DMS114 treated with DMSO at 0.1 percent for 48 hours (cell line): ENCODE data around the gene IRF4.

Source experiments
- DNase-seq: peaks from one replicate; lab custom pipeline; 2025; ENCODE audit not compliant: unreplicated experiment; lab: John Stamatoyannopoulos, UW

Gene IRF4

DNA sequence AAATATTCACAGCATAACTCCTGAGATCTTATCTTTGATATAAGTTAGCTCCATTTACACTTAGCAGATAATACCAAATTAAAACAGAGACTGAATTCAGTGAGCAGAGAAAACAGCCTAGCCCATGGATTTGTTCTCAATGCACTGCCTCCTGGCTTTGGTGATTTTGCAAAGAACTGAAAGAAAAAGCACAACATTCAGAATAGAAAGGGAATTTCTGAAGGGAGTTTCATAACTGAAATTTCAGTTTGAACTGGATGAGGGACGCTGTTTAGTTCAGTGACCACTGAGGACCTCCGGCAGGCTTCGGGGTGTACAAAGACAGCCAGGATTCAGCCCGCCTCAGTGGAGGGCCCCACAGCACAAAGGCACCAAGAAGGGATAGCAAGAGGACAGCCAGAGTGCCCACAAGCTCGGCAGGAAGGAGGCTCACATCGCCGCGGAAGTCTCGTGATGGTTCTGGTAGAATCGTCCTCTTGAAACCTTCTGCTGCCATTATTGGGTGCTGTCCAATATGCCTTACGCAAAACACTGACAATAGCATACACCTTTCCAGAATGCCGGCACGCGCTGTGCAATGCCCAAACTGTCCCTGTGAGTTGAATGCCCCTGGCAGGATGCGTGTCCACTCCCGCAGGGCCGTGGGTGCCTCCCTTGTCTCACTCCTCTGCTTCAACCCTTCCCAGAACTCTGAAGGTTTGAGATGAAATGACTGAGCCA, 9.7 kb upstream of the IRF4 start:
- no peak for DNase-seq

DNA sequence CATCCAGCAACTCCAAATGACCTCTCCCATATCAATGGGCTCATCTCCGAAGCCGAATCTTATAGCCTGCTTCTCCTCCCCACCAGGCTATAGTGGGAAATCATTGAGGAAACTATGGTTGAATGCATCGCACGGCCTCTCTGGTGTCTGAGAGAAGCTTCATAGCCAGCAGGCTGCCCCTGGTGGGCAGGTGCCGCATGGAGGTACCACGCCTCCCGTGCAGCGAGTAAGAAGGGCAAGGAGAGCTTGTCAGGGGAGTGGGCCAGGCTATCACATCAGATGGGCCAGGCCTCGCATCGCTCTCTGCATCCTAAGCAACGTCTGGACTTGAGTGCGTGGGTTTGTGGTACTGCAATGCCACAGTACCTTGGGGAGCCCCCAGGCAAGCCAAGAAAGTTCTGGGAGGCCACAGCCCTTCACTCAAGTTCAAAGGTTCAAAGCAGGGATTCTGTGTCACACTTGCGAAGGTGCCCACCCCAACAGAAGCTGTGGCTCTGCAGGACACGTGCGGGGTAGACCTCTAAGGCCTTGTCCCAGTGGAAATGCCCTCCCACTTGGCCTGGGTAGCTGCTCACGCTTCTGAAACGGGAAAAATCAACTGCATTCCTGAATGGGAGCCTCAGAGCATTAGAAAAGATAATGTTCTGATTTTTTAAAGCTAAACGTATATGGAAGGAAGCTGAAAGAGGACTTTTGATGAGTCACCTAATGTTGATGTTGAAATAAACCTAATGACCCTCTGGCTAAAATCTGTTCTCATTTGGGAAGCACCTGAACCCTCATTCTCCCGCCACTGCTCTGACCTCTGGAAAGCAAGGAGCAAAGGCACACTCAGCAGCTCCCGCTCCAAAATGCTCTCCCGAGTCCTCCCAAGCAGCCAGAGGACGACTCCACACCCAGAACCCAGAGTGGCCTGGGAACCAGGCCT, 8.4 kb upstream of the IRF4 start:
- DNase-seq = no peak

DNA sequence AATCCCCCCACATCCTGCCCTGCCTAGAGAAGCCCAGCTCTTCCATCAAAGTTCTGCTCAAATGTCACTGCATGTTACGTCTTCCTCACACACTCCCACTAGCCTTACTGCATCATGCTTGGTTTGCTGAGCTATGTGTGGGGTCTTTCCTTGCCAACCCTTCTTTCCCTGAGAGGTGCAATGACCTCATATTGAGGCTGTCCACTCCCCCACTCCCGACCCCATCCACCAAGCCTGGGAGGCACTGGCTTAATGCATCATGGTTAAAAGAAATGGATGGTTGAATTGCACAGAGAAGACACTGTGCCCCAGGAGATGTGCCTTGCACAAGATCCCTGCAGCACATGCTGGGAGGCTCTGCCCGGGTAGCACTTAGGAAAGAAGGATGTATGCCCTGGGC, 7.7 kb upstream of the IRF4 start:
- no peak for DNase-seq

DNA sequence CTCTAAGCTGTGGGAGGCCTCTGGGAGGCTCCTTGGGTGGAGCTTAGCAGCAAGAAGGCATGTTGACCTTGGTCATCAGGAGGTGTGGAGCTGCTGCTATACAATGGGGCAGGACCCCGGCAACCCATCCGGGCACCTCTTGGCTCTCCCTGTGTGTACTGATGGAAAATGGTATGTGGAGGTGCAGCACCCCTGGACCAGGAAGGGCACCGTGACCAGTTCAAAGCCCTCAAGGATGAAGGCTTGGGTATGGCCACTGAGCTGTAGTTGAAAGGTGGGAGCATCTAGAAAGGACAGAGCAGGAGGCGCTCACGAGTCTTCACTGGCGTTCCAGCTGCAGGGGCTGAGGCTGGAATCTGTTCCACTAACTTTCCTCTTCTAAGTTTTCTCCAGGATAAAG, 6.7 kb upstream of the IRF4 start:
- DNase-seq = no peak

DNA sequence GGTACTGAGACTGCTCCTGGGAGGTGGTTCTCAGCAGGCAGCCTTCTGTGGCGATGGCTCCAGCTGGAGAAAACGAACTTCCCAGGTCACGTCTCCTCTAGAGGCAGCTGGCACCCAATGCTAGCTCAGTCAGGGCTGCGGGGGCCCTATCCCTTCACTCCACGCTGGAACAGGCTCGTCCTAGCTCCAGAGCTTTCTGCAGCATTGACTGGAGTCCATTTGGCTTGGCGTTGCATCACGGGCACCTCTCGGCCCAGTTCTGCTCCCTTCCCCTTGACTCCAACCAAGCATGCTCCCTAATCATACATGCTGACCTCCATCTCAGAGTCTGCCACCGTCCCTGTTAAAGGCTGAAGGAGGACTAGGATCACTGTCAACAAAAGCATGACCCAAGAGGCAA, 5.9 kb upstream of the IRF4 start:
- no peak for DNase-seq

DNA sequence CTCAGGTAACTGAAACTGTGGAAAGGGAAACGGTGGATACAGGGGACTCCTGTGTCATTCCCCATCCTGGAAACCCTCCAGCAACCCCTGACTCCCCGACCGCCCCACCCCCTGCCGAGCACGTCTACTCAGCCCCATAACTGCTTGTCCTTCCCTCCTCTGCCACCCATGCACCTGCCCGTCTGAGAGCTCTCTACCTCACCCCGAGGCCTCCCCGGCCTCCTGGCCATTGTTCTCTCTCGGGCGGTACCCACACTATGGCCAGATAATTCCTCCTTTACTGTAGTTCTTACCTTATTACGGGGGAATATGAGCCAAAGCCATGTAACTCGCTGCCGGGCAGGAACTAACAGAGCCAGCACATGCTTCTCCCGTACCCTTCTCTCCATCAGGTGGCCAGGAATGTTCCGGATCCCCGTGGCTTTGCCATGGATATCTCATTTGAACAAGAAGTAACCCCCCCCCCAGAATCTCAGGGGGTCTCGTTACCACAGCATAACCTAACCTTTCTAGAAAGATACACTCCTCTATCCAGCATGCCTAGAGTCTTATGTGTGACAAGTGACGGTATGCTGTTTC, 4.8 kb upstream of the IRF4 start:
- no peak for DNase-seq

DNA sequence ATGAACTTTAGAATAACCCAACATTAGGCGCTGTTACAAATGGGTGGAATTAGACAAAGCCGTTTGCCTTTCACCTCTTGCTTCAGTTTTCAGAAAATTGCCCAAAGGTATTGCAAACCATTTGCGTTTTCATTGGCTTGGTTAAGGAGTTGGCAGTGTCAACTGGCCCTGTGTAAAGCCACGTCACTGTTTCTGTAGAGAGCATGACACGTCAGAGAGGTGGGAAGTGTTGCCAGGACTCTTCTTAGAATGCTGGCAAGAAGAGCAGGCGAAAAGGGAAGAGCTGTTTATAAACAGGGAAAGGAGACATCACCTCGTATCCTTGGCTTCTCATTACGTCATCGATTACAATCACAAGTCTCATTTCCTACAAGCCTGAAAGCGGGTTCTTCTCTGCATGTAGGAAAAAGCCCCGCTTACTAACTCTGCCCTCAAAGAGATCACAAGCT, 4.2 kb upstream of the IRF4 start:
- DNase-seq = no peak

DNA sequence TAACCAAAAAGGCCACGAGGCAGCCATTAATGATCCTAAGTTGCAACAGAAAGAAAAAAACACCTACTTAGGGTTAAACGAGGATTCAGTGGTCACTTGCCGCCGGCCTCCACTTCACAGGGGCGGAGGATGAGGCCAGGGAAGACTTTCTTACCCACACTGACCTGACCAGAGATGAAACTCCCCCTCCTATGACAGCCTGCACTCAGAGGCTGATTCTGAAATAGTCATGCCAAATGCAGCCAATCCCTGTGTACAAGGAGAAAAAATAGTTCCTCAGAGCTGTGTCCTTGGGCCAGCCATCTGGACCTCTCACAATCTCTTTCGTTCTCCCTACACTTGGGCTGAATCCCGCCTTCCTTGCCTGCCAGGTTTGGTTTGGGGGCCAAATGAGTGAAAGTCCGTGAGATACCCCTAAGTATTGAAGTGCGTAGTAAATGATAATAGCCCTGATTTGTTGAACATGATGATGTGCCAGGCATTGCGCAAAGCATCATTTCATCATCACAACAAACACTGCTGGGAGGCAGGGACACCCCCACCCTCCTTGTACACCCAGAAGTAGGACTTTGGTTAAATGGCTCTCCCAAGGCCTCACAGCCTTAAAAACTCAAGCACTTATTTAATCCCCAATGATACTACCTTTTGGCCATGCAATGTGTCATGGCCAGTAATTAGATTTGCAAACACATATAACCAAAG, 3.2 kb upstream of the IRF4 start:
- no peak for DNase-seq

DNA sequence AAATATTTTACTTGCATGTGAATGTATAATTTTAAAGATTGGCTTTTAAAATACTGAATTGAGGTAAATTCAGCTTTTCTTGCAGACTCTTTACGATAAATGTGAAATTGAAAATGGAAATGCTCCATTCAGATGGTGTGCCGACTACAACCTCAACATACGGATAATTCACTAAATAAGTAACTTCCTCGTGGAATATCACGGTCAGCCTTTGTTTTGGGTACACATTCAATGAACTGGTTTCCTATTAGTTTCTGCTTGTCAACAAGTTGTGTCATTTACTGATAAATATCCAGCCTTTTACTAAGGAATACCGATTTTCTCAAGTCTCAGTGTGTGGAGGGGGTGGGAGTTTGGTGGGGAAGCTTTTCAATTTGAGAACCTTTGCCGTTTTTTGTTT, 2.4 kb upstream of the IRF4 start:
- DNase-seq = no peak

DNA sequence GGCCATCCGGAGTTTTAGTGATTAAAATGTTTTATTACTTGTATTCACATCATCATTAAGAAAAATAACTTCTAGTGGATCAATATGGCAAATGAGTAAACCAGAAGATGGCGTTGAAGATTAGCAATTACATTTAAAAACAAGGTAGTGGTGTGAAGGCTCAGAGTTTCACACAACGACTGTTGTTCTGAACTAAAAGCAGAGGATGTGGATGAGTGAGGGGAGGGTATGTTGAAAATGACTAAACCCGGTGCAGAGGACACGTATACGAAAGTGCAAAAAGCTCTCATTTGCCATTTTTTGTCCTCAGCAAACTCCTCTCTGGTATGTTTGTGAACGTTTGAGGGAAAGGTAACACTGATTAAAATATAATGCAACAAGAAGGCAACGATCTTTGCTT, 1.9 kb upstream of the IRF4 start:
- DNase-seq = no peak

DNA sequence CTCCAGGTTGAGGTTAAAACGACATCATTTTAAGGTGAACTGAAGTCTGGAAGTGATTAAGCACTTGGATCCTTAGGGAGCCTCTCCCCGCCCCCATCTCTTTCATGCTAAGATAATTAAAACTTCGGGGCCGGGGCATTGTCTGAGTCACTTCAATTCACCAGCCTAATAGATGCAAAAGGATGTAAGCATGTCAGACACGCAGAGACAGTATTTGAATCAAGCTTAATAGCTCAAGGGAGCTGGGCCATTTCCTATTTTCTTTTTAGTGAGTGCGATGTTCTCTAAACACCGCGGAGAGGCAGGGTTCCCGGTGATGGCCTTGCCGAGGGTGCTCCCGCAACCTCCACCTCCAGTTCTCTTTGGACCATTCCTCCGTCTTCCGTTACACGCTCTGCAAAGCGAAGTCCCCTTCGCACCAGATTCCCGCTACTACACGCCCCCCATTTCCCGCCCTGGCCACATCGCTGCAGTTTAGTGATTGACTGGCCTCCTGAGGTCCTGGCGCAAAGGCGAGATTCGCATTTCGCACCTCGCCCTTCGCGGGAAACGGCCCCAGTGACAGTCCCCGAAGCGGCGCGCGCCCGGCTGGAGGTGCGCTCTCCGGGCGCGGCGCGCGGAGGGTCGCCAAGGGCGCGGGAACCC, 516 bp upstream of the IRF4 start:
- peak; percentile 13 for DNase-seq

DNA sequence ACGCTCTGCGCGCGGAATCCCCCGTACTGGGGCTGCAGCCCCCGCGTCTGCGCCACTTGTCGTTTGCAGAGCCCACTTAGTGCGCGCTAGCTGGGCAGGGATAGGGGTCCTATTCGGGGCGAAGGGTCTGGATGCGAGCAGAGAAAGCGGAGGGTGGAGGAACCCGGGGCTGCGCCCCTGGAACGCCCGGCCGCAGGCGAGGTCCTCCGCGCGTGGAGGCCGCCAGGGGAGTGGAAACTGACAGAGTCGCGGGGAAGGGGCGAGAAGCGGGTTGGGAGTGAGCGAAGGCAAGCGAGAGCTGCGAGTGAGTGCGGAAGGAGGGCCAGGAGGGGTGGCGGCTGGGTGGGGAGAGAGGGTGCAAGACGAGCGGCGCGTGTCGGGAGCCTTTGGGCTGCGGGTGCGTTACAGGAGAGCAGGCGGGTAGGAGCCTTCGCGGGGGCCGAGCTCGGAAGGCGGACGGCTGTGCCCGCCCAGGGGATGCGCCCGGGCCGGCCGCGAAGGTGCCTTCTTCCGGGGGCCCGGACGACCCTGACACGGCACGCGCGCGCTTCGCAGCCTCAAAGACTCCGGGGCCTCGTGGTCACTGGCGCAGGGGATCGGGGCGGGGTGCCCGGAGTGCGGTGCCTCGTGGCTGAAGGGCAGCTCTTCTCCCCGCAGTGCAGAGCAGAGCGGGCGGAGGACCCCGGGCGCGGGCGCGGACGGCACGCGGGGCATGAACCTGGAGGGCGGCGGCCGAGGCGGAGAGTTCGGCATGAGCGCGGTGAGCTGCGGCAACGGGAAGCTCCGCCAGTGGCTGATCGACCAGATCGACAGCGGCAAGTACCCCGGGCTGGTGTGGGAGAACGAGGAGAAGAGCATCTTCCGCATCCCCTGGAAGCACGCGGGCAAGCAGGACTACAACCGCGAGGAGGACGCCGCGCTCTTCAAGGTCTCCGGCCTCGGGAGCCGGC, 1.2 kb downstream of the IRF4 start:
- no peak for DNase-seq

DNA sequence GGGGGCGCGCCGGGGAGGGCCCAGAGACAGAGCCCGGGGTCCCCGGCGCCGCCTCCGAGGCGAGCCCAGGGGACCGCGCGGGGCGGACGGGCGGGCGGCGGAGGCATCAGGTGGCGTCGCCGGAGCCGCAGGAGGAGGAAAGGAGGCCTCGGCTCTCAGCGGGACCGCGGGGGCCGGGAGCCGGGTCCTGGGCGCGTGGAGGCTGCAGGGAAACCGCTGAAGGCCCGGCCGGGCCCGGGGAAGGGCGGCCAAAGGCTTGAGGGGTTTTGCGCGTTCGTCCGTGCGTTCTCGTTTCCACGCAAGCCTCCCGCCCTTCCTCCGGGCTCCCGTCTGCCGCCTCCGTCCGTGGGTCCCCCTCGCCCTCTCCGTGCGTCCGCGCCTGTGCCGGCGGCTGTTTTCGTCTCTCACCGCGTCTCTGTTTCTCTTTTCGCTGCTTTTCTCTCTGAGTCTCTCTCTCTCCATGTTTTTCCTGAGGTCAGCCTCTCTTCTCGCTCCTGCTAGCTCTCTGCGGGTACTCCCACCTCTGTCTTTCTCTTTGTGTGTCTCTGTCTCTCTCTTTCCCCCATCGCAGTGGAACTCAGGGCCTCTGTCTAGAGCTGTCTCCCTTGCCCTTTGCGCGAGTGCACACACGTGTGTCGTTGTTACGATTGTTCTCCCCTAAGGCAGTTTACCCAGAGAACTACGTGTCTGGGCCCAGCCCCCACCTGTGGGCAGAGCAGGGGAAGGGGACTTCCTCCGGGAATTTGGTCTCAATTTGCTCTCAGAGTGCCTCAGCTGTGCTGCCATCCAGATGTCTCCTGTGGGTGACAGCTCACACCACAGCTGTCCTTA, 2.1 kb downstream of the IRF4 start:
- no peak for DNase-seq

DNA sequence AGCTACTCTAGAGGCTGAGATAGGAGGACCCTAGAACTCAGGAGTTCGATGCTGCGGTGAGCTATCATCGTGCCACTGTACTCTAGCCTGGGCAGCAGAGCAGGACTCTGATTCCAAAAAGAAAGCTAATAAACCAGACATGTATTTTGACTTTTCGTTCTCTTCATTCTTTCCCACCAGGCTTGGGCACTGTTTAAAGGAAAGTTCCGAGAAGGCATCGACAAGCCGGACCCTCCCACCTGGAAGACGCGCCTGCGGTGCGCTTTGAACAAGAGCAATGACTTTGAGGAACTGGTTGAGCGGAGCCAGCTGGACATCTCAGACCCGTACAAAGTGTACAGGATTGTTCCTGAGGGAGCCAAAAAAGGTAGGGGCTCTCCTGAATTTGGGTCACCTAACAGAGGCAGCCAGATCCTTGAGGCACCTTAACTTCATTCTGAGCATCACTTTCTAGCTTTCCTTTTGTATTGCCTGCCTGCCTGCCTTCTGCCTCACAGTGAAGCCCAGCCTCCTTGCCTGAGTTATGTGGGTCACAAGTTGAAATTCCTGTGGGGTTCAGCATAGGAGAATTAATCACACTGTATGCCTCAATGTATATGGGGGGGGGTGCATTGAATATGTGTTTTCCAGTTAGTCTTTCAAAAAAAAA, 3.2 kb downstream of the IRF4 start:
- no peak for DNase-seq

DNA sequence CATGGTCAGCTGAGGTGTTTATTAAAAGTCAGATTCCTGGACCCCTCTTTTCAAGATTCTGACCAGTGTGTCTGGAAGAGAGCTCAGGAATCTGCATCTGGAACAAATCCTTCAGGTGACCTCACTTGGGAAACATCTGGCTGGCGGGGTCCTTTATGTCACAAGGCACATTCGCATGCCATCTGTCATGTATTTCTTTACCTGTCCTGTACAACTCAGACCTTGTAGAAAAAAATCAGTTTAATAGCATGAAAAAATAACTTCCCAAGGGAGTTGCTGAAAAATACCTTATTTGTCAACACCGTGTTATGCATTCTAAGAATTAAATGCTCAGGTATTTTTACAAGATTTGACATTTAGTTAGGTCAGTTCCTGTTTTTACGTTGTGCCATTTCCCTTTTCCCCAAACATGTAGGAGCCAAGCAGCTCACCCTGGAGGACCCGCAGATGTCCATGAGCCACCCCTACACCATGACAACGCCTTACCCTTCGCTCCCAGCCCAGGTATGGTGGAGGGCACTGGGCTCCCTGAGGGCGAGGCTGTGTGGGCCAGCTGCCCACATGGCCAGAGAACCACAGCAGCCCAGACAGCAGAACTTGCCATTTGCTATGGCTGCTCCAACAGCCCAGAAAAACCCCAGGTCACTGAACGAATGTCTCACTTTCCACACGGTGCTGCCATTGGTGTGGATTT, 4.0 kb downstream of the IRF4 start:
- no peak for DNase-seq

DNA sequence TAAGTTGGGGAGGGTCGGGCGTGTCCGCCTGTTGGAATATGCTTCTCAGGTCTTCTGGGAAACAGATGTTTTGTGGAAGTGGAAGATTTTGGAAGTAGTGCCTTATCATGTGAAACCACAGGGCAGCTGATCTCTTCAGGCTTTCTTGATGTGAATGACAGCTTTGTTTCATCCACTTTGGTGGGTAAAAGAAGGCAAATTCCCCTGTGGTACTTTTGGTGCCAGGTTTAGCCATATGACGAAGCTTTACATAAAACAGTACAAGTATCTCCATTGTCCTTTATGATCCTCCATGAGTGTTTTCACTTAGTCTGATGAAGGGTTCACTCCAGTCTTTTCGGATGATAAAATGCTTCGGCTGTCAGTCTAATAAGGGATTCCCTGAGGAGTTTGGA, 4.6 kb downstream of the IRF4 start:
- DNase-seq = no peak

DNA sequence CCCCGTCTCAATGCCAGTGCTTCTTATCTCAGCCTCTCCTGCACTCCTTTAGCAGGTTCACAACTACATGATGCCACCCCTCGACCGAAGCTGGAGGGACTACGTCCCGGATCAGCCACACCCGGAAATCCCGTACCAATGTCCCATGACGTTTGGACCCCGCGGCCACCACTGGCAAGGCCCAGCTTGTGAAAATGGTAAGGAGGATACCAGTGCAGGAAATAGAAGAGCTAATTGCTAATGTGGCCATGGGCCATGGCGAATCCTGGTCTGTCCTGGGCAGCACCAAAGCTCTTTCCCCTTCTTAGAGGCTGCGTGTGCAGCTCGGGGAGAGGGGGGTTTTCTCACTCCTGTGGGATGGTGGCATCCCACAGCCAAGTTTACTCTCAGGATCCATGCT, 5.5 kb downstream of the IRF4 start:
- no peak for DNase-seq

DNA sequence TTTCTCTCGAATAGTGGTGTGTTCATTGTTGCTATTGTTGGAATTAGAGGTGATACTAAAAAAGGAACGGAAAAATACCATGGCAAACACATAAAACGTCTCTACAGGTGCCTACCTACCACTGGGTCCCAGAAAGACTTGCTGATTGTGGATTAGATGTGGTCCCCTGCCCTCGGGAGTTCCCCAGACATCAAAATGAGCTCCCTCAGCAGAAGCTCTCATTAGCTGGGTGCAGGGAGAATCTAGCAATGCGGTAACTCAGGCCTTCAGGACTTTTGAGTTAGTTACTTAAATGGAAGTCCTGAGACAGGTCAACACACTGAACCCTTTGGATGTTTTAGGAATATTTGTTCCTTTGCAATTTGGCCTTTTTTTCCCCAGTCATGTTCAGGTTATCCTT, 6.1 kb downstream of the IRF4 start:
- no peak for DNase-seq
